Left renal pelvis (tissue), 4 donors: Measurements from ENCODE around the gene TCF25. TPM values are rescaled to one million over a fixed set of nuclear protein-coding genes. Genes with fewer than 3 reads are reported as not detected.
"Not testable (repeated sequence)": the region's sequence is repeated elsewhere in the genome, so short reads cannot be mapped to it uniquely, and the experiment has no call there.

ENCODE experiments used
- DNase-seq, 4 donors: peaks; one replicate each; pipeline ENCODE4 v3.0.0-alpha.2; 2013; ENCODE audit warnings: low read depth in 4 of 4, low spot score in 3 of 4
- polyA plus RNA-seq, 4 donors: library from polyadenylated mRNA; unstranded; fragments of 120-200 nt; gene quantifications; one replicate each; pipeline ENCODE4 v1.2.1, GENCODE V29; 2013; ENCODE audit not compliant: insufficient read length in 4 of 4

Gene TCF25
- polyA plus RNA-seq, 4 donors, result 94.8 to 165 (median 129) TPM

DNA sequence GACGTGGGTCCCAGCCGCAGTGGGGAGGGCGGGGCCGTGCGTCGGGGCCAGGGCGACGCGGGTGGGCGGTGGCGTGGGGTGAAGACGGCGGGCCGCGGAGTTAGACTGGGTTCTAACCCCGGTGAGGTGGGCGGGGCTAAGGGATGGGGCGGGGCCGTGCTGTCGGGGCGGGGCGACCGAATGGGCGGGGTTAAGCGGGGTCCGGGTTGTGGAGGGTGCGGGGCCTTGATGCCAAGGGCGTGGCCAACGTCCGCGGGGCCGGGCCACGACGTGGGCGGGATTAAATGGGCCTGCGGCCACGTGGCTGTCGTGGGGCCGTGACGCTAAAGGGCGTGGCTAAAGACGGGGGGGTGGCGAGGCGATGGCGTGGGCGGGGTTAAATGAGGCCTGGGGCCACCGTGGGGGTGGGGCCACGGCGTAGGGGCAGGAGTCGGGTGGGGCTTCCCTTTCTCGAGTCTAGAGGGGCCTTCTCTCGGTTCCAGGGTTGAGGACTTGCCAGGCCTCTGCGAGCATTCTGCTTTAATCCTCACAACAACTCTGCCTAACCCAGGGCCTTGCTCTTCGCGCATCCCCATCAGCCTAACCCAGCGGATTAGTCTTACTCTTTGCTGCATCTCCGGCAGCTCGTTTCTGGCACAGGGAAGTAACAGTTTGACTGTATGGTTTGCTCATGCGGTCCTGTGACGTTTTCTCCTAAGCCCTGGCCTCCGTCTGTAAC, 739 bp downstream of the TCF25 start:
- peak; percentile 80 to 83 (median 82) for DNase-seq

DNA sequence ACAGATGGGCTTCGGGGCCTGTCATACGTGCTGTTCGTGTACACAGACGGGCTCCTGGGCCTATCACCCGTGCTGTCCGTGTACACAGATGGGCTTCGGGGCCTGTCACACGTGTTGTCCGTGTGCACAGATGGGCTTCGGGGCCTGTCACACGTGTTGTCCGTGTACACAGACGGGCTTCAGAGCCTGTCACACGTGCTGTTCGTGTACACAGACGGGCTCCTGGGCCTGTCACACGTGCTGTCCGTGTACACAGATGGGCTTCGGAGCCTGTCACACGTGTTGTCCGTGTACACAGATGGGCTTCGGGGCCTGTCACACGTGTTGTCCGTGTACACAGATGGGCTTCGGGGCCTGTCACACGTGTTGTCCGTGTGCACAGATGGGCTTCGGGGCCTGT, 5.7 kb downstream of the TCF25 start:
- not testable (repeated sequence) for DNase-seq

DNA sequence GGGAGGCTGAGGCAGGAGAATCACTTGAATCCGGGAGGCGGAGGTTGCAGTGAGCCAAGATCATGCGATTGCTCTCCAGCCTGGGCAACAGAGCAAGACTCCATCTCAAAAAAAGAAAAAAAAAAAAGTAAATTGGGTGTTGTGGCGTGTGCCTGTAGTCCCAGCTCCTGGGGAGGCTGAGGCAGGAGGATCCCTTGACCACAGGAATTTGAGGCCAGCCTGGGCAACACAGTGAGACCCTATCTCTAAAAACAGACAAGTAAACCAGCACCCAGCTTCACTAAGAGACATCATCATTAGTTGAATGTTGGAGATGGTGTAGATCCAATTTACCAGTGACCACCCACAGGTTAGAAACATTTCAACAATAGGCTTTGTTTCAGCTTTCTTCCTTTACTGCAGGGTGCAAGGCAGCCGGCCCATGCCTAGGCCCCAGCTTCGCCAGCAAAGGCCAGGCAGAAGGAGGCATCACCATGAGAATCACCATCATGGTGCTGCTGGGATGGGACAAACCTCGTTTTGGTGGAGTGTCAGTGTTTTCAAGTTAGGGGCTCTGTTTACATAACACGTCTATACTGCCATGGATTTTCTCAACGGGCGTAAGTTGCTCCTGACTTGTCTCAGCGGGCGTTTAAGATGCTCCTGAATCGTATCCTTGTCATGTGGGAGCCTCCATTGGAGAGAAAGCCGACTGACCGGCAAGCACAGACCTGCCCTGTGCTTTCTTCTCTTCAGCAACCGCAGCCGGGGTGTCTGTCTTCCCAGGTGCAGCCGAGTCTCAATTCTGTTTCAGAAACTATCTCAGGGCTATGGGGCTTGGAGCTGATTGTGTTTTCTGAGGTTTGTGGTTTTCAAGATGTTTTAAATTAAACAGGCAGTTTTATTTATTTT, 7.3 kb downstream of the TCF25 start:
- DNase-seq, result no peak

DNA sequence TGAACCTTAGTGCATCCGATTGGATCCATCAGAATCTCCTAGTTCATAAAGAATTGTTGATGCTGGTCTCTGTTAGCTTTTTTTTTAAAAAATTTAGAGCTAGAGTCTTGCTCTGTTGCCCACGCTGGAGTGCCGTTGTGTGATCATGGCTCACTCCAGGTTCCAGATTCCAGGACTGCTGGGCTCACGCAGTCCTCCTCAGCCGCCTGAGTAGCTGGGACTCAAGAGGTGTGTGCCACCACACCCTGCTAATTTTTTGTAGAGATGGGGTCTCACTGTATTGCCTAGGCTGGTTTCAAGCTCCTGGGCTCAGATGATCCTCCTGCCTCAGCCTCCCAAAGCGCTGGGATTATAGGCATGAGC, 8.0 kb downstream of the TCF25 start:
- no peak for DNase-seq

DNA sequence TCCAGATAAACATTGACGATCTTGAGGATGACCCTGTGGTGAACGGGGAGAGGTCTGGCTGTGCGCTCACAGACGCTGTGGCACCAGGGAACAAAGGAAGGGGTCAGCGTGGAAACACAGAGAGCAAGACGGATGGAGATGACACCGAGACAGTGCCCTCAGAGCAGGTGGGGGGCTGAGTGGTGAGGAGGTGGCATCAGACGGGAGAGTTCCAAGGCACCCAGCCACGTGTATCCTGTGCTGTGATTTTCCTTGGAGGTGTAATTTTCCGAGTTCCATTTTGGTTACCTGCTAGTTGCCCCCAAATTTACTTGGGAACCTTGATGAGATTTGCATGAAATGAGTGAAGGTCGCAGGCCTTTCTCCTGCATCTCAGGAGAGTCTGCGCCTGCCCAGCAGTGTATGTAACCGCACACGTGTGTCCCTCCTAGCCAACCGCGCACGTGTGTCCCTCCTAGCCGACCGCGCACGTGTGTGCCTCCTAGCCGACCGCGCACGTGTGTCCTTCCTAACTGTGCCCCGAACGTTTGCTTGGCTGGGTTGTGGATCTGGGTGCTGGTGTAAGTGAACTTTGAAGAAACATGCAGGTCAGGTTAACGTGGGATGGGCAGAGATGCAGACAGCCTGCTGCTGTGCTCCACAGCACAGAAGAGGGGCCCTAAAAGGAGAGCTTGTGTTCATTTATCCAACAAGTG, 10.1 kb downstream of the TCF25 start:
- no peak for DNase-seq

DNA sequence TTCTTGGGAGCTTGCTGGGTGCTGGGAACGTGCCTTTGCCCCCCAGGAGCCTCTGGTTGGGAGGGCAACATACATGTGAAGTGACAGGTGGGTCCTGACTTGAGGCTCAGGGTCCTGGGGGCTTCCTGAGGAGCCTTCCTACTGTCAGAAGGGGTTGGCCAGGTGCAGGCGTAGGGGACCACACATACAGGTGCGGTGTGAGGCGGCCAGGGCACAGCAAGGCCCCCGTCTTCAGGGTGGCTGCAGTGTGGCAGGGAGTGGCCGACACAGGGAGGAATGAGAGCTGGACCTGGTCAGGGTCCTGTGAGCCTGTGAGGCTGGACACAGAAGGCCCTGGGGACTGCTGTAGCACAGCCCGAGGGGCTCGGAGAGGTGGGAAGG, 10.6 kb downstream of the TCF25 start:
- DNase-seq, result no peak

DNA sequence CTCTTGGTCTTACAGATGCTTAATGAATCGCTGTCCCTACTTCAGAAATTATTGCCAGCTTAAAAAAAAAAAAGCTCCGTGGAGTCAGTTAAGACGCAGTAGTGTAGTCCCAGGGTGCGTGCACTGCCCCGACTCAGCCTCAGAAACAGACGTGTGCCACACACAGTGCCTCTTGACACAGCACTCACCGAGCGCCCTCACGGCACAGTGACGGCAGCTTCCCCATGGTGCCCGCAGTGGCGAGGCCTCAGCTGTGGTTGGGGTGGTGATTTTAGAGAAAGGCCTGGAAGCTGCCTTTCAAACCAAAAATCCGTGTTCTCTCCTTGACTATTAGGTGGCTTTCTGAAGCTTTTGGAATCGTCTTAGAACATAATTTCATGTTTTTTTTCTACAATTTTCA, 13.9 kb downstream of the TCF25 start:
- no peak for DNase-seq

DNA sequence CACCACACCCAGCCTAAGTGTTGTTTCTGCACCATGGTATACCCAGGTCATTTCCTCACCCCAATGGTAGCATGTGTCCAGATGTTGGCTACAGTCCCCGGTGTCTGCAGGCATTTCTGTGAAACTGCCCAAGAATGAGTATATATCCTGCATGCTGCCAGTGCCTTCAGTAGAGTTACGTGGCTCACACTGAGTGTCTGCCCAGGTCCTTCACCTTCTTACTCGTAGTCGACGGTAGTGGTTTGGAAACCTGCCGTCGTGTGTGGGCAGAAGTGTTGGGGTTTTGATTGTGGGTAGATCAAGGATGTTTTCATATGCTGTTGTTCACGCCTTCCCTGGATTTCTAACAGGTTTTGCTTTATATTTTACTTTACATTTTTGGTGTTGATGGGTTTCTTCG, 16.8 kb downstream of the TCF25 start:
- DNase-seq, result no peak

DNA sequence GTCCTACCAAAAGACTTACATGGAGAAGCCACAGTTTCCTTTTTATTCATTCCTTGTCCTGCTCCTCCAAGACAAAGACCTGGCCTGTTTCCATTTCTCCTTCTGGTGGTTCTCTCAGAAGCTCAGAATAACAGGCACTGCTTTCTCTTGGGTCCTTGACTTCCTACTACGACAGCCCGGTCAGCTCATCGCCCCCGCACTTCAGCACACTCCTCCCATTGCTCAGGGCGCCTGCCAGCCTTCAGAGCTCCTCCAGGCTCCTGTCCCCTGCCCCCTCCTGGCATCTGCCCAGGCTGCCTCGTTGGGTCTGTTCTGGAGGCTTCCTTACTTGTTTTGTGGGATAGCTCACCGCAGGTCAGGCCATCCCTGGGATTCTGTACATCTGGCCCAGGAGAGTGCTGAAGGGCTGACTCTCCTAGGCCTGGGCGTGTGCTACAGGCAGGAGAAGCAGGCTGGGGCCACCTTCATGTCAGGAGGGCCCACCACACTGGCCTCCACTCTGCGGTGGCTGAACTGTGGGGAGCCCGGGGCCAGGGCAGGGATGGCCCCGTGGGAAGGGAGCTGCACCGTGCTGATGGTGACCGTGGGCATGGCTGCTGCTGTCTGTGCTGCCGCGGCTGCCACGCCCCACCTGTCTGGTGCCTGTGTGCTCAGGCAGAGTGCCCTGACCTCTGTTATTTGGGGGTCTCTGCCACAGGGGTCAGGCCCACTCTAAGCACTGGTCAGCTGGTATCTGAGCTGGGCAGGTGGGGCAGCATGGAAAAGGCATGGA, 17.7 kb downstream of the TCF25 start:
- no peak for DNase-seq

DNA sequence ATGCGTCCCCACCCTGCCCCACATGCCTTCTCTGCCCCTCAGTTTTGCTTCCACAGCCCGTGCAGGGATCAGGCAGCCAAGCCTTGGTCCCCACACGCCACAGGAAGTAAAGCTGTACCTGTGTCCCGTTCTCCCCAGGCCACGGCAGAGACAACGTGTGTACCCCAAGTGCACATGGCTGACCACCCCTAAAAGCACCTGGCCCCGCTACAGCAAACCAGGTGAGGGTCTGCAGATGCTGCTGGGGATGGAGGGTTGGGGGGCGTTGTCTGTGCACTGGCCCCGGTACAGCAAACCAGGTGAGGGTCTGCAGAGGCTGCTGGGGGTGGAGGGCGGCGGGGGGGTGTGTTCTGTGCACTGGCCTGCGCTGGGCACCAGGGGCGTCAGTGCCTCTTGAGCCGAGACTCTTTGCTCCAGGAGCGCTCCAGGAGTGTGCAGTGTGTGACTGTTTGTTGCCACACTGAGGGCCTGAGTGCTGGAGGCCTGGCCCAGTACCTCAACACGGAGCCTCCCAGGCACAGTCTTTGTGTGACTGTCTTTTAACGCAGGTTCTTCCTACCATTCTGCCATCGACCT, 18.8 kb downstream of the TCF25 start:
- no peak for DNase-seq

DNA sequence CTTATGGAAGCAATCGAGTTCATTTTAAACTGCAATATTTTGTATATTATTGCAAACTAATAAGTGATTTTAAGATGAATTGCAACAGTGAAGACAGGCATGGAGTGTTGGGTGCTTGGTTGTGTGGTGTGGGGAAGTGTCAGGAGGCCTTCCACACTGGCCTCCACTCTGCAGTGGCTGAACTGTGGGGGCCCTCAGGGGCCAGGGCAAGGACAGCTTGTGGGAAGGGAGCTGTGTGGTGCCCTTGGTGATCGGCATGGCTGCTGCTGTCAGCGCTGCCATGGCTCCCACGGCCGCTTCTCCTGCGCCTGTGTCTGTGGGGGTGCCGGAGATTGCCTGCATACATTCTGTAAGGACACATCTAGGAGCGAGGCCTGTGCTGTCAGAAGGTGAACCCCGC, 19.2 kb downstream of the TCF25 start:
- no peak for DNase-seq

DNA sequence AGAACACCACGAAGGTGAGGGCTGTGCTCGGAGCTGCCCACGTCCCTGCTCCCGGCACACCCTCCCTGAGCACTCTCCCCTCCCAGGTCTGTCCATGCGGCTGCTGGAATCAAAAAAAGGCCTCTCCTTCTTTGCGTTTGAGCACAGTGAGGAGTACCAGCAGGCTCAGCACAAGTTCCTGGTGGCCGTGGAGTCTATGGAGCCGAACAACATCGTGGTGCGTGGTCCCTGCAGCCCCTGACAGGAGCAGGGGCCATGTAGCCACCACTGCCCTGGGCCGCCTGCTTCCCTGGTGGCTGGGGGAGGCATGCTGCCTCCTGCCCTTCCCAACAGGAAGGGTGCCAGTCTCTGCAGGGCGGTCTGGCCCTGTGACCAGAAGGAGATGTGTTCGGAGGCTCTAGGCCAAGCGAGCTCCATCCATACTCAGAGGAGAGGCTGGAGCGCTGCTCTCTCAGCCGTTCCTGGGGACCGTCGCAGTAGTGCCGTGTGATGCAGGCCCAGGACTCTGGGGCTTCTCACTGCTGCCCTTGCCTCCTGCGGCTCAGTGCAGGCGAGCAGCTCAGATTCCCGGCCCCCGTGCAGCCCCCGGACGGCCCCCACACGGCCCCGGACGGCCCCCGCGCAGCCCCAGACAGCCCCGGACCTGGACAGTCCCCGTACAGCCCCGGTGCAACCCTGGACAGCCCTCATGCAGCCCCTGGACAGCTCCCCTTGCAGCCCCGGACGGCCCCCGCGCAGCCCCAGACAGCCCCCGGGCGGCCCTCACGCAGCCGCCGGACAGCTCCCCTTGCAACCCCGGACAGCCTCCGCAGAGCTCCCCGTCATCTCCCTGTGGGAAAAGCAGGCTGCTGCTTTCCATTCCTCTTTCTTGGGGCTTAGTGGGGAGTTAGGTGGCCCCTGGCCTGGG, 20.5 kb downstream of the TCF25 start:
- DNase-seq, result no peak

DNA sequence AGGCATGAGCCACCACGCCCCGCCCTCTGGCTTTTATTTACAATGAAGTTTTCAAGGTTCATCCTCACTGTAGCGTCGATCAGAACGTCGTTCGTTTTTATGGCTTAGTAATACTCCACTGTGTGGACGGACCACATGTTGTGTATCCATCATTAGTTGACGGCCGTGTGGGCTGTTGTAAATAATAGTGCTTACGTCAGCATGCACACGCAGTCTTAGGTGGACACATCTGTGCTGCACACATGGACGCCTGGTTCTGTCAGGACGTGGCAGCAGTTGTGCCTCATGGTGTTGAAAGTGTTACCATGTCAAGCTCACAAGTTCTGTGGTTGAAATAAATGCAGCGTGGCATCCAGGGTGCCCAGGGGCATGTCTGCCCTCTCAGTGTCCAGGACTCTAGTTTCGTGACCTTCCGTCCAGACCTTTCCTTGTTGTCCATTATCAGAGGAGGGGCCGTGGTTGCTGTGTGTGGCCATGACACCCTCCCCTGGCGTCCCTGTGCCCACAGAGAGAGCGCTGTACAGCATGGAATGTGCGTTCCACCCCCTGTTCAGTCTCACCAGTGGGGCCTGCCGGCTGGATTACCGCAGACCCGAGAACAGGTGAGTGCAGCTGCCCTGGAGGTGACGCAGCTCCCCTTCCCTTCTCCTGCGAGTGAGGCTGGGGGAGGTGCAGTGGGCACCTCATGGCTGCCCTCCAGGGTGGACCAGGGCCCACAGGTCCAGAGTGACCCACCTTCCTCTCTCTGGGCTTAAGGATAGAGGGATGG, 22.3 kb downstream of the TCF25 start:
- no peak for DNase-seq

DNA sequence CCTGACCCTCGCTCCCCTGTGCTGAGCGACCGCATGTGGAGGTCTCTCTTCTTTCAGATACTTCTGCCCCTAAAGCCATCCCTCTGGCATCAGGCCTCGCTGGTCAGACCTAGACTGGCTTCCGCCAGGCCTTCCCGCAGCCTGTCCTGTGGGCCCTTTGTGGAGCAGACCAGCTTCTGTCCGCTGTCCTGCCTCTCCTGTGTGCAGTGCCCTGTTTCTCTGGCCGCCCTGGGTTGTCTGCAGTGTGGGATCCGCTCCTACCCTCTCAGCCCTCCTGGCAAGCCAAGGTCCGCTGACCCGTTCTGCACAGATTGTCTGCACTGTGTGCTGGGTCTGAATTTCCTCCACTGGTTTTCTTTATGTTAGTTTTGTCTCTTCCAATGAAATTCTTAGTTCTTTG, 23.8 kb downstream of the TCF25 start:
- no peak for DNase-seq

DNA sequence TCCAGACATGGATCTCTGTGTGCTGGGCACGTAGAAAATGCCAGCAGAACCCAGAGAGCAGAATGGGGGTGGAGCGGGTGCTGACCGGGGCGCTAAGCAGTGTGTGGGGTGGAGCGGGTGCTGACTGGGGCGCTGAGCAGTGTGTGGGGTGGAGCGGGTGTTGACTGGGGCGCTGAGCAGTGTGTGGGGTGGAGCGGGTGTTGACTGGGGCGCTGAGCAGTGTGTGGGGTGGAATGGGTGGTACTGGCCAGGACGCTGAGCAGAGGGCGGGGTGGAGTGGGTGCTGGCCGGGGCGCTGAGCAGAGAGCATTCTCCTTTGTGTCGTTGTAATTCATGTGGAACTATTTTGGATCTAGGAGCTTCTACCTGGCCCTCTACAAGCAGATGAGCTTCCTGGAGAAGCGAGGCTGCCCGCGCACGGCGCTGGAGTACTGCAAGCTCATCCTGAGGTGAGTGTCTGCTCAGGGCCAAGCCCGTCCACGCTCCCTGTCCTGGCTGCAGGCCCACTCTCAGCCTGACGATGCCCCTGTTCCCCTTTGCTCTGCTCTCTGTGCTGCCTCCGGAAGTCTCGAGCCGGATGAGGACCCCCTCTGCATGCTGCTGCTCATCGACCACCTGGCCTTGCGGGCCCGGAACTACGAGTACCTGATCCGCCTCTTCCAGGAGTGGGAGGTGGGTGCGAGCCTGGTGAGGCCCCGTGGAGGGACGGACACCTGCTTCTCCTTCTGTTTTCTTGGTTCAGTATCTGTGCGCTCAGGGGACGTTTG, 25.0 kb downstream of the TCF25 start:
- no peak for DNase-seq

DNA sequence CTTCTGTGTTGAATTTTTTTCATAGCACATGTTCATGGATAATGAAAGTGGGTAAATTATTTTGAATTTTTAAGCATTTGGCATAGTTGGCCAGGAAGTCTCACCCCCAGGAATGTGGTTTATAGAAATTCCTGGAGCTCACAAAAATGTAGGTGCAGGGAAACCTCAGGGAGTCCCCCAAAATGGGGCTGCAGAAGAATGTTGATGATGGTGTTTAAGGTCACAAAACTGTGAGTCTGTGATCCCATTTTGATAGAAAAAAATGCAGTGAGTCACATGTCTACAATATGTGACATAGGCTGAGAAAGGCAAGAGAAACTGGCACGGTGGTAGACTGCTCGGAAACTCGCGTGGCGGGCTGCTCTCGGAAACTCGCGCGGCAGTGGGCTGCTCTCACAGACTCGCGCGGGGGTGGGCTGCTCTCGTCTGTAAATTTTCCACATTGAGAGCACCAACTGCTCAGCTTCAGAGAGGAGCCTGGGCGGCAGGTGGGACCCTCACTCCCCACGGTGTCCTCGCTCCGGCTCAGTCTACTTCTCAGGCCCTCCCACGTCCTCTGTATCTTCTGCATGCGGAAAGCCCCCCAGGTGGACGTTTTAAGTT, 26.6 kb downstream of the TCF25 start:
- DNase-seq, result no peak

DNA sequence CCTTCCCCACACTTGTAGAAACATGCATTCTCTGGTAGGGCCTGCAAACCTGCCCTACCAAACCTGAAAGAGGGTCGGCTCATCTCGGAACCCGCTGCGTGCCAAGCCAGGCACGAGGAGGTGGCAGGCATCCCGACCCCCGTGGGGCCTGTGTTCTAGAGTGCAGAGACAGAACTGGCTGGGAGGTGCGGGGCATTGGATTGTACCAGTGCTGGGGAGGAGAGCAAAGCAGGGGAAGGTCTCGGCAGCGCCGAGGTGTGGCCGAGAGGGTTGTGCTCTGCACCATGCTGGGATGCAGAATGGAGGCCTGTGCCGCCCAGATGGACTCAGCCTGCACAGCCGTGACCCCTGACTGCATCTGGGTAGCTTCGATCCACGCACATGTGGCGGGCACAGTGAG, 27.5 kb downstream of the TCF25 start:
- DNase-seq, result no peak

DNA sequence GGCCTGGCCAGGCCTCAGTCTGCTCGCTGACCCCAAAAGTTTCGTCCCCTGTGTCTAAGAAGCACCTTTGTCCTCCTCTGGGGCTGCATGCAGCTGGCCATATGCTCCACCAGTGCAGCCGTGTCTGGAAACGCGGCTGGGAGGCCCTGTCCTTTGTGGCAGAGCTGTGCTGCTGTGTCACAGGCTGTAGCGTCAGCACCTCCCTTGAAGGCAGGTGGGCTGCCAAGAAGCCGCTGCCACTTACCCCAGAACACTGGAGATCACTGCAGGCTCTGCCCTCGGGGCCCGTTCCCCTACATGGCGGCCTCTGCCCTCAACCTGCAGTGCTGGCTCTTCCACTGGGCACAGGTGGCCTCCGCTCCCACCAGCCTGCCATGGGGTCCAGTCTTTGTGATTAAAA, 29.6 kb downstream of the TCF25 start:
- DNase-seq, result no peak
